8988T (cell line): Measurements from ENCODE around the gene SPATA31A6.
"Not testable (repeated sequence)": the region's sequence is repeated elsewhere in the genome, so short reads cannot be mapped to it uniquely, and the experiment has no call there.

ENCODE experiments used
- DNase-seq: peaks from one replicate; pipeline ENCODE4 v3.0.0; 2011

SPATA31A6 gene

GRCh38 chr9:42183359-42183758 lies at the start of gene SPATA31A6:
Gene SPATA31A6 (plus strand): TSS chr9:42183659. CDS start chr9:42183688, 29 bp downstream.
- not testable (repeated sequence) for DNase-seq

DNA sequence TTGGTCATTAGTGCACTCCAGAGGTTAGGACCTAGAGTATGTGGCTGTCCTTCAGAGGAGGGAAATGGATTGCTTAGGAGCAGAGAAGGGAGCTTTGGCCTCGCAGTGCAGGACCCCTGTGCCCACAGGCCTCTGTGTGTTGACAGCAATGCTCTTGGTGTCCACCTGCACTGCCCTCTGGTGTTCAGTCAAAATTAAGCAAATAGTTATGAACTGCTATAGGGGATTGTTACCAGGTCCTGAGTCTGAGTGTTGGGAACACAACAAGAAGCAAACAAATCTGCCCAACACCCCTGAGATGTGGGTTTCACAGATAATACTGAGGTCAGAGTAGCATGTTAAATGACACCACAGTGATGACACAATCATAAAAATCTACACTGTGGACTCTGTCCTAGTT lies 23.2 kb upstream of the SPATA31A6 start:
- DNase-seq = not testable (repeated sequence)

DNA sequence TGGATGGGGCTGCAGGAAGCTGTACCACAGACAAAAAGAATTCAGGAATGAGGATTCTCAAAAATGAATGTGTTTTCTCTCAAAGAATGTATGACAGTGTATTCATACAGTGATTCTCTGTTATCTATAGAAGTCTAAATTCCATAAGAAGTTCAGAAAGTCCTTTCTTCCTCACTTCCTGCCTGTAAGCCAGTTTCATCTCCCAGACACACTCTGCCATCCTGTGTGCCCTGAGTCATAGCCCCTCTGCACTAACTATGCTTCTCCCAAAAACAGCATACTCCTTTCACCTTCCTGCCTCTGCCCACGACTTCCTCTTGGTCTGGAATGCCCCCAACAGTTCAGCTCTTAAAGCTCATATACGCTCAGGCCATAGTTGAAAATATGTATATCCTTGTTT lies 36.4 kb downstream of the SPATA31A6 start:
- DNase-seq = not testable (repeated sequence)

- DNase-seq = not testable (repeated sequence)
These were observed 39.8 kb downstream of the SPATA31A6 start for GRCh38 chr9:42223230-42223629.

DNA sequence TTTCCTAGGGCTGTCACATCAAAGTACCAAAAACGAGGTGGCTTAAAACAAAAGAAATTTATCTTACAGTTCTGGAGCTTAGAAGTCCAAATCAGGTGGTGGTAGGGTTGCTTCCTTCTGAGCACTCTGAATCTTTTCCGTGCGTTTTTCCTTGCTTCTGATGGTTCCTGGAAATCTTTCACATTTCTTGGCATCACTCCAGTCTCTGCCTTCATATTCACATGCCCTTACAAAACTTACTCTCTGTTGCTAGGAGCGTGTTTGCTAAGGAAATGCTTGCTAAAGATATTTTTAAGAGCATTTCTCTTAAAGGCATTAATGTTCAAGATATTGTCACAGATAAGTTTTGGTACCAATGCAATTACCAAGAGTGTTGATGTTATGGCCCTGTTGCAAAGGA lies 49.6 kb downstream of the SPATA31A6 start:
- DNase-seq = not testable (repeated sequence)

- not testable (repeated sequence) for DNase-seq
These were observed 51.2 kb downstream of the SPATA31A6 start for GRCh38 chr9:42234610-42235009.

DNA sequence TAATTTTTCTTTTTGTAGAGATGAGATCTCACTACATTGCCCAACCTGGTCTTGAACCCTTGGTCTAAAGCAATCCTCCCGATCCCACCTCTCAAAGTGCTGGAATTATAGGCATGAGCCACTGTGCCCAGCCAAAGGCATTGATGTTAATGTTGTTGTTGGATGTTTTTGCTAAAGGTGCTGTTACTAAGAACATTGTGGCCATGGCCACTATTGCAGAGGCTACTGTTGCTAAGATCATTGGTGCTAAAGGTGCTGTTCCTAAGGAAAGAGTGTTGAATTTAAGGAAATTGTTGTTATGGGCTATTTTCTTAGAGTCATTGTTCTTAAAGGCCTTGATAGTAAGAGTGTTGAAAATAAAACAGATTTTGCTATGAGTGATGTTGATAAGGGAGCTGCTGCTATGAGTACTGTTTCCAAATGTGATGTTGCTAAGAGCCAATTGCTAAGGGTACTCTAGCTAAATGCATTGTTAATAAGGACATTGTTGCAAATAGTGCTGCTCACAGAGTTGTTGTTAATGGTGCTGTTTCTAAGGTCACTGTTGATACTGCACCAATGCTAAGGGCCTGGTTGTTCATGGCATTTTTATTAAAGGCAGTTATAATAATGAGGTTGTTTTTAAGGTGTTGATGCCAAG lies 52.0 kb downstream of the SPATA31A6 start:
- not testable (repeated sequence) for DNase-seq

DNA sequence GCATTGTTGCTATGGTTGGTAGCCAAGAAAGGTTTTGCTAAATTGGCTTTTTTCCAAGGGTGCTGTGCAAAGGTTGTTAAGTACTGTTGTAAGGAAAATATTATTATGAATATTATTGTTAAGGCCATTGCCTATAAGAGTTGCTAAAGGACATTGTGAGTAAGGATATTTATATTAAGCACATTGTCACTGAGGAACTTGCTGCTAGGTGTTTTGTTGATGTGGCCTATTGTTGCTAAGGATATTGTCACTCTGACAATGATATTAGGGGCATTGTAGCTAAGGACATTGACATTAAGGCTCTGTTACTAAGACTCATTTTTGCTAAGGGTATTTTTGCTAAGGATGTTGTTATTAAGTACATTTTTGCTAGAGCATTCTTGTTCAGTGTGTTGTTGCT lies 52.6 kb downstream of the SPATA31A6 start:
- not testable (repeated sequence) for DNase-seq

DNA sequence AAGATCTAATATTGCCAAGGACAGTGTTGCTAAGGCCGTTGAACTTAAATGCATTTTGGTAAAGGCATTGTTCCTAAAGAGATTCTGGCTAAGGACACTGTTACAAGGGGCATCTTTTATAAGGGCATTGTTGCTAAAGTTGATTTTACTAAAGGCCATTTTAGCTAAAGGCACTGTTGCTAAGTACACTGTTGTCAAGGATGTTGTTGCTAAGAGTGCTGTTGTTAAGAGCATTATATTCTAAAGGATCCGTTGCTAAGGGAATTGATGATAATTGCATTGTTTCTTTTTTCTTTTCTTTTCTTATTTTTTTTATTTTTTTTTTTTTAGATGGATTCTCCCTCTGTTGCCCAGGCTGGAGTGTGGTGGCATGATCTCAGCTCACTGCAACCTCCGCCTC lies 53.9 kb downstream of the SPATA31A6 start:
- DNase-seq = not testable (repeated sequence)

GRCh38 chr9:42238862-42239261 lies 55.4 kb downstream of the SPATA31A6 start:
- not testable (repeated sequence) for DNase-seq
